ENCODE results near the gene PTPRM.

GRCh38 chr18:7561909-7562460 lies 5.1 kb upstream of the PTPRM start:
- TF ChIP-seq POLR2A (IDR thresholded peaks at IDR 0.05; ENCODE audit: low read depth, low read length), result no peak
- no peak for TF ChIP-seq POLR2AphosphoS5 (IDR thresholded peaks at IDR 0.05; ENCODE audit: low read depth, low read length)

All from GM12892 (cell line).